ENCODE data around the gene LPGAT1. TPM values are rescaled to one million over a fixed set of nuclear protein-coding genes. Genes with fewer than 3 reads are reported as not detected.

LPGAT1 gene
- total and polyA plus RNA-seq, 8 donors = 17.1 to 47.1 (median 20.7) TPM

GRCh38 chr1:211808475-211808874 lies 22.1 kb downstream of the LPGAT1 start:
- Histone ChIP-seq H3K9me3 (no peaks in the 10 kb centered on the region), H3K27ac (no peak overlapping the region), H3K36me3 (peaks cover 0 to 18% of the 10 kb centered on the region in 2 donors), H3K4me3 (no peak overlapping the region), H3K27me3 (no peaks in the 10 kb centered on the region), H3K4me1 (peaks cover 0 to 17% of the 10 kb centered on the region in 2 donors)
- intact Hi-C loops (cut with DNase I) = no loop called here
- ATAC-seq = no peak
- TF ChIP-seq, protein P1, sequence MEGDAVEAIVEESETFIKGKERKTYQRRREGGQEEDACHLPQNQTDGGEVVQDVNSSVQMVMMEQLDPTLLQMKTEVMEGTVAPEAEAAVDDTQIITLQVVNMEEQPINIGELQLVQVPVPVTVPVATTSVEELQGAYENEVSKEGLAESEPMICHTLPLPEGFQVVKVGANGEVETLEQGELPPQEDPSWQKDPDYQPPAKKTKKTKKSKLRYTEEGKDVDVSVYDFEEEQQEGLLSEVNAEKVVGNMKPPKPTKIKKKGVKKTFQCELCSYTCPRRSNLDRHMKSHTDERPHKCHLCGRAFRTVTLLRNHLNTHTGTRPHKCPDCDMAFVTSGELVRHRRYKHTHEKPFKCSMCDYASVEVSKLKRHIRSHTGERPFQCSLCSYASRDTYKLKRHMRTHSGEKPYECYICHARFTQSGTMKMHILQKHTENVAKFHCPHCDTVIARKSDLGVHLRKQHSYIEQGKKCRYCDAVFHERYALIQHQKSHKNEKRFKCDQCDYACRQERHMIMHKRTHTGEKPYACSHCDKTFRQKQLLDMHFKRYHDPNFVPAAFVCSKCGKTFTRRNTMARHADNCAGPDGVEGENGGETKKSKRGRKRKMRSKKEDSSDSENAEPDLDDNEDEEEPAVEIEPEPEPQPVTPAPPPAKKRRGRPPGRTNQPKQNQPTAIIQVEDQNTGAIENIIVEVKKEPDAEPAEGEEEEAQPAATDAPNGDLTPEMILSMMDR (IDR thresholded peaks at IDR 0.05) = no peak
- DNase-seq = no peak

- no peak overlapping the region for H3K27ac ChIP-seq
- no peaks in the 10 kb centered on the region for H3K27me3 ChIP-seq
- TF ChIP-seq, protein P1 (IDR thresholded peaks at IDR 0.05) = no peak
- intact Hi-C loops (cut with DNase I) = no loop called here
- no peaks in the 10 kb centered on the region for H3K4me1 ChIP-seq
- DNase-seq (no peak), ATAC-seq (no peak)
- H3K36me3 ChIP-seq = peaks cover 0 to 11% of the 10 kb centered on the region in 2 donors
- no peak overlapping the region for H3K4me3 ChIP-seq
- H3K9me3 ChIP-seq = no peaks in the 10 kb centered on the region
Measured at GRCh38 chr1:211804915-211805314, 25.6 kb downstream of the LPGAT1 start.

DNA sequence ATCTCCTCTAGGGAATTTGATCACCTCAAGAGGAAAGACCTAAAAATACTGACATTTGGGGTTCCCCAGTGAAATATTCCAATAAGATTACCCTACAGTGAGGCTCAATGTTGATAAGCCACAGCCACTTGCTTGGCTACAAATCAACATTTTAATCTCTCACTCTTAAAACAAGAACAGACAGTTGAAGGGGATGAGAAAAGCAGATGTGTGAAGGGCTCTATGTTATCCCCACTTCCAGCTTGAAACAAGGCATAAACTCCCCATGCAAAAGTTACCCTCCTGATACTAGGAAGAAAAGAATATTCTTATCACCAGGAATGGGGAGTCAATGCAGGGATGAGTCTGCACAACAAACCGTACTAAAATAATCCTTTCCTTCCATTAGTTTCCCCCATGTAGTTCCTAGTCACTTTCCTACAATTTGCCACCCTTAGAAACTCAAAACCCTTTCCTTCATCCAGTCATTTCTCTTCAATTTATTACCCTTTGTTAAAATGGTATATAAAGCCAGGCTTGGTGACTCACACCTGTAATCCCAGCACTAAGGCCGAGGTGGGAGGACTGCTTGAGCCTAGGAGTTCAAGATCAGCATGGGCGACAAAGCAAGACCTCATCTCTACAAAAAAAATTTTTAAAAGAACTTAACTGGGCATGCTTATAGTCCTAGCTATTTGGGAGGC lies 29.5 kb downstream of the LPGAT1 start:
- Histone ChIP-seq H3K36me3 (peaks cover 0 to 8% of the 10 kb centered on the region in 2 donors), H3K4me1 (no peaks in the 10 kb centered on the region), H3K27me3 (no peaks in the 10 kb centered on the region), H3K9me3 (no peaks in the 10 kb centered on the region), H3K27ac (no peak overlapping the region), H3K4me3 (no peak overlapping the region)
- no peak for DNase-seq
- intact Hi-C loops (cut with DNase I) = no loop called here
- no peak for ATAC-seq
- TF ChIP-seq, protein P1 (IDR thresholded peaks at IDR 0.05) = no peak

- H3K27me3 ChIP-seq = no peaks in the 10 kb centered on the region
- TF ChIP-seq, protein P1 (IDR thresholded peaks at IDR 0.05) = no peak
- no peak overlapping the region for H3K27ac ChIP-seq
- H3K9me3 ChIP-seq = no peaks in the 10 kb centered on the region
- DNase-seq (no peak), ATAC-seq (no peak)
- intact Hi-C loops (cut with DNase I) = no loop called here
- peaks cover 0 to 8% of the 10 kb centered on the region in 2 donors for H3K36me3 ChIP-seq
- H3K4me1 ChIP-seq = no peaks in the 10 kb centered on the region
- no peak overlapping the region for H3K4me3 ChIP-seq
Measured at GRCh38 chr1:211797994-211798393, 32.6 kb downstream of the LPGAT1 start.

GRCh38 chr1:211791979-211792378 lies 38.6 kb downstream of the LPGAT1 start:
- no peaks in the 10 kb centered on the region for H3K4me1 ChIP-seq
- H3K9me3 ChIP-seq = no peaks in the 10 kb centered on the region
- no peak for ATAC-seq
- no peak overlapping the region for H3K27ac ChIP-seq
- TF ChIP-seq, protein P1 (IDR thresholded peaks at IDR 0.05) = no peak
- peaks cover 0 to 48% of the 10 kb centered on the region in 2 donors for H3K36me3 ChIP-seq
- intact Hi-C loops (cut with DNase I) = no loop called here
- no peak overlapping the region for H3K4me3 ChIP-seq
- H3K27me3 ChIP-seq = no peaks in the 10 kb centered on the region
- DNase-seq = no peak
